Neuronal stem cell (in vitro differentiated cells): ENCODE measurements around the gene PTPRU.

Experiments used
- DNase-seq: peaks from one replicate; pipeline ENCODE4 v3.0.0-alpha.2; 2013; ENCODE audit warnings: low spot score
- H2AFZ ChIP-seq: one replicate; pipeline ENCODE4 v1.6.1; 2013; ENCODE audit warnings: mild to moderate bottlenecking, low read length, inconsistent platforms
- H2AK5ac ChIP-seq: 2 replicates; pipeline ENCODE4 v1.6.1; 2013; ENCODE audit warnings: low read depth, mild to moderate bottlenecking, inconsistent platforms, low read length, moderate library complexity, mixed read lengths
- H2BK120ac ChIP-seq: 2 replicates; pipeline ENCODE4 v1.6.1; 2013; ENCODE audit warnings: low read depth, mild to moderate bottlenecking, inconsistent platforms, low read length, moderate library complexity, mixed read lengths
- H2BK12ac ChIP-seq: one replicate; pipeline ENCODE4 v1.6.1; 2013; ENCODE audit warnings: low read length, inconsistent platforms
- H2BK15ac ChIP-seq: 2 replicates; pipeline ENCODE4 v1.6.1; 2013; ENCODE audit warnings: mild to moderate bottlenecking, low read length, inconsistent platforms, mixed read lengths
- H2BK5ac ChIP-seq: one replicate; pipeline ENCODE4 v1.6.1; 2013; ENCODE audit warnings: inconsistent platforms, mild to moderate bottlenecking, low read length, moderate library complexity
- H3K14ac ChIP-seq: one replicate; pipeline ENCODE4 v1.6.1; 2013; ENCODE audit warnings: low read length, inconsistent platforms
- H3K18ac ChIP-seq: 2 replicates; pipeline ENCODE4 v1.6.1; 2013; ENCODE audit warnings: low read length, inconsistent platforms
- H3K23ac ChIP-seq: 2 replicates; pipeline ENCODE4 v1.6.1; 2013; ENCODE audit warnings: low read depth, mild to moderate bottlenecking, mixed read lengths, low read length, inconsistent platforms; ENCODE audit not compliant: poor library complexity
- H3K27ac ChIP-seq: replicated peaks from 3 replicates; pipeline ENCODE4 v1.5.1; 2013; ENCODE audit warnings: low read length, inconsistent platforms
- H3K27me3 ChIP-seq, 3 experiments: 2 replicates each; pipeline ENCODE4 v1.6.1; 2013; ENCODE audit warnings: low read length in 3 of 3, mild to moderate bottlenecking in 2 of 3, inconsistent platforms in 1 of 3, low read depth in 1 of 3, mixed read lengths in 1 of 3, moderate library complexity in 1 of 3; ENCODE audit not compliant: control insufficient read depth in 3 of 3, insufficient read depth in 3 of 3
- H3K36me3 ChIP-seq, 2 donors: replicated peaks in 1 of 2; 2 replicates each; pipeline ENCODE4 v1.6.1; 2013; ENCODE audit warnings: low read length in 2 of 2; ENCODE audit not compliant: control insufficient read depth in 2 of 2, insufficient read depth in 2 of 2
- H3K4ac ChIP-seq: 2 replicates; pipeline ENCODE4 v1.6.1; 2013; ENCODE audit warnings: inconsistent platforms, mild to moderate bottlenecking, low read length, moderate library complexity
- H3K4me1 ChIP-seq, 2 donors: 1 replicate in 1 of 2; 2 replicates in 1 of 2; pipeline ENCODE4 v1.6.1; 2013; ENCODE audit warnings: low read length in 2 of 2, low read depth in 1 of 2; ENCODE audit not compliant: control insufficient read depth in 2 of 2, insufficient read depth in 1 of 2
- H3K4me2 ChIP-seq: one replicate; pipeline ENCODE4 v1.6.1; 2013; ENCODE audit warnings: mild to moderate bottlenecking, low read length, inconsistent platforms; ENCODE audit not compliant: insufficient read depth, poor library complexity, severe bottlenecking
- H3K4me3 ChIP-seq, 2 donors: 2 replicates each; pipeline ENCODE4 v1.5.1; 2013; ENCODE audit warnings: low read length in 2 of 2, mild to moderate bottlenecking in 2 of 2, inconsistent platforms in 1 of 2, moderate library complexity in 1 of 2
- H3K79me1 ChIP-seq: one replicate; pipeline ENCODE4 v1.6.1; 2013; ENCODE audit warnings: low read depth, mild to moderate bottlenecking, inconsistent platforms, low read length, moderate library complexity
- H3K9ac ChIP-seq: one replicate; pipeline ENCODE4 v1.6.1; 2013; ENCODE audit warnings: mild to moderate bottlenecking, low read depth, low read length, inconsistent platforms; ENCODE audit not compliant: poor library complexity
- H3K9me3 ChIP-seq, 2 donors: replicated peaks in 1 of 2; 2 replicates each; pipeline versions ENCODE3 to v1.6.1; 2013; ENCODE audit warnings: low read length in 2 of 2, mild to moderate bottlenecking in 2 of 2, inconsistent platforms in 1 of 2, low read depth in 1 of 2, mixed read lengths in 1 of 2, moderate library complexity in 1 of 2; ENCODE audit not compliant: control insufficient read depth in 2 of 2, insufficient read depth in 1 of 2
- H4K8ac ChIP-seq: one replicate; pipeline ENCODE4 v1.6.1; 2013; ENCODE audit warnings: low read depth, mild to moderate bottlenecking, inconsistent platforms, low read length, moderate library complexity
- H4K91ac ChIP-seq: one replicate; pipeline ENCODE4 v1.6.1; 2013; ENCODE audit warnings: low read length, low read depth, mild to moderate bottlenecking, inconsistent platforms; ENCODE audit not compliant: poor library complexity
- WGBS, 2 donors: extraction: QIAGEN DNeasy Blood & Tissue Kit; methylation state at CpG; one replicate each; pipeline ENCODE4 v1.1.7; 2013; ENCODE audit warnings: missing lambda C conversion rate in 2 of 2, mixed read lengths in 1 of 2; ENCODE audit not compliant: insufficient read length in 2 of 2, insufficient replicate concordance in 1 of 2; ENCODE audit errors: extremely low coverage in 2 of 2; 5-methylcytosine and 5-hydroxymethylcytosine counted together

PTPRU gene

GRCh38 chr1:29247571-29248273, 11.4 kb downstream of the PTPRU start:
- H3K4me1 ChIP-seq = peaks cover 17 to 27% of the 10 kb centered on the region in 2 donors
- no CpG with 5 or more reads among the region's 8 CpGs for WGBS, 2 donors

DNA sequence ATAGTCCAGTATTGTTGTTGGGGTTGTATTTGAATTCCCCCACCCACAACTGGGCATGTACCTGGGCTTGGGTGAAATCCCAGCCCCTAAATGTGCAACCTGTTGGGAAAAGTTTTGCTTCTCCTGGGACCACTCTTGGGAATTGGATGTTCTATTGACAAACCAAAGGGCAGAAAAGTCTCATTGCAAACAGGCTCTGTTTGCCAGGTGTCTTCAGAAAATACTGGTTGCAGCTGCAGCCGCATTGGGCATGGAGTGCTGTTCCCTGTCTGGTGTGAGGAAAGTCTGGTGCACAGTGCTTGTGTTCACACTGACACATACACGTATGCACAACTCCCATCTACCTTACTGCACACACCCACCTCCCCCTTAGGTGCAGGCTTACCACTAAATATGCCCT, 12.1 kb downstream of the PTPRU start:
- Histone ChIP-seq H3K9me3 (no peaks in the 10 kb centered on the region), H3K36me3 (no peaks in the 10 kb centered on the region), H3K4ac (no peak overlapping the region), H3K79me1 (no peaks in the 10 kb centered on the region), H3K27me3 (peaks cover 0 to 3% (median 0%) of the 10 kb centered on the region in 3 experiments), H4K91ac (no peak overlapping the region), H3K14ac (peak overlapping the region; percentile 59), H3K23ac (no peak overlapping the region), H3K4me3 (no peak overlapping the region), H2BK5ac (no peak overlapping the region), H3K4me2 (no peak overlapping the region), H2AK5ac (peak overlapping the region; percentile 64), H3K4me1 (peaks cover 17 to 24% of the 10 kb centered on the region in 2 donors), H4K8ac (no peak overlapping the region), H3K27ac (no peak overlapping the region), H2AFZ (no peak overlapping the region), H2BK120ac (no peak overlapping the region), H3K18ac (peak overlapping the region; percentile 90), H3K9ac (no peak overlapping the region), H2BK12ac (peak overlapping the region; percentile 16), H2BK15ac (peak overlapping the region; percentile 23)
- DNase-seq = no peak
- WGBS, 2 donors = no CpG with 5 or more reads among the region's 2 CpGs

More at GRCh38 chr1:29247571-29248273, 11.4 kb downstream of the PTPRU start:
- H2BK12ac ChIP-seq = no peak overlapping the region
- no peak overlapping the region for H3K4me2 ChIP-seq
- H3K4me3 ChIP-seq = no peak overlapping the region
- H3K9ac ChIP-seq = peak overlapping the region; percentile 63
- DNase-seq = no peak
- no peaks in the 10 kb centered on the region for H3K36me3 ChIP-seq
- H4K8ac ChIP-seq = no peak overlapping the region
- no peak overlapping the region for H3K4ac ChIP-seq
- no peak overlapping the region for H3K23ac ChIP-seq
- H2AFZ ChIP-seq = no peak overlapping the region
- peak overlapping the region; percentile 6 for H2BK5ac ChIP-seq
- H4K91ac ChIP-seq = no peak overlapping the region
- no peak overlapping the region for H3K27ac ChIP-seq
- H3K14ac ChIP-seq = peak overlapping the region; percentile 5
- H3K27me3 ChIP-seq = peaks cover 0 to 3% (median 0%) of the 10 kb centered on the region in 3 experiments
- H2AK5ac ChIP-seq = peak overlapping the region; percentile 64
- peak overlapping the region; percentile 23 for H2BK15ac ChIP-seq
- no peaks in the 10 kb centered on the region for H3K79me1 ChIP-seq
- H3K18ac ChIP-seq = no peak overlapping the region
- no peak overlapping the region for H2BK120ac ChIP-seq
- H3K9me3 ChIP-seq = no peaks in the 10 kb centered on the region

DNA sequence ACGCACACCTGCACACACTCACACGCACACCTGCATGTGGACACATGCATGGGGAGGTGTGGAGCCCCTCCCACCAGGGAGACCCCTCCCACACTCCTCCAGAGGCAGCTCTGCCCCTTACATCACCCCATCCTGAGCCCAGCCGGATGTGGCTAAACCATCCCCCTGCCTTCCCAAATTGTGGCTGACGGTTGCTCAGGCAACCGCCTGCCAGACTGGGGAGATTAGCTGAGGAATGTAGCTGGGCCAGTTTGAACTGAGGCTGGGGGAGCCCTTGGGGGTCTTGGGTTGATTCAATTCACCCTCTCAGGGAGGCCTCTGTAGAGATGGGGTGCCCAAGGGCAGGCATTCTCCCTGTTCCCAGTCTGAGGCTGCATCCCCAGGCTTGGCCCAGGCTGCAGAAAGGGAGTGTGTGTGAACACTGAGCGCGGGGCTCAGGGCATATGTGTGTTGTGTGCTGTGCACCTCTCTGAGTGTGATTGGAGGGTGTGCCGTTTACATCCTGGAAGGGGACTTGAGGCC, 12.9 kb downstream of the PTPRU start:
- peak overlapping the region; percentile 56 for H2BK5ac ChIP-seq
- peak overlapping the region; percentile 19 for H3K23ac ChIP-seq
- H2BK12ac ChIP-seq = peak overlapping the region; percentile 93
- H3K79me1 ChIP-seq = no peaks in the 10 kb centered on the region
- H3K4me1 ChIP-seq = peaks cover 17 to 24% of the 10 kb centered on the region in 2 donors
- H3K9me3 ChIP-seq = no peaks in the 10 kb centered on the region
- H4K91ac ChIP-seq = peak overlapping the region; percentile 5
- no peak overlapping the region for H2BK120ac ChIP-seq
- H2AFZ ChIP-seq = peak overlapping the region; percentile 74
- H3K4me3 ChIP-seq = no peak overlapping the region
- peak overlapping the region; percentile 52 for H2BK15ac ChIP-seq
- no peak overlapping the region for H4K8ac ChIP-seq
- peak overlapping the region; percentile 73 for H3K27ac ChIP-seq
- peak overlapping the region; percentile 34 for H3K4me2 ChIP-seq
- peaks cover 0 to 9% (median 0%) of the 10 kb centered on the region in 3 experiments for H3K27me3 ChIP-seq
- peak overlapping the region; percentile 38 for H3K9ac ChIP-seq
- peak overlapping the region; percentile 44 for H2AK5ac ChIP-seq
- DNase-seq = no peak
- H3K18ac ChIP-seq = peak overlapping the region; percentile 86
- H3K14ac ChIP-seq = no peak overlapping the region
- H3K36me3 ChIP-seq = no peaks in the 10 kb centered on the region
- WGBS, 2 donors = no CpG with 5 or more reads among the region's 8 CpGs
- no peak overlapping the region for H3K4ac ChIP-seq

GRCh38 chr1:29249951-29250581, 13.7 kb downstream of the PTPRU start:
- DNase-seq = no peak
- H2BK15ac ChIP-seq = peak overlapping the region; percentile 52

More at GRCh38 chr1:29249951-29250581, 13.7 kb downstream of the PTPRU start:
- H3K27me3 ChIP-seq = peaks cover 0 to 9% (median 0%) of the 10 kb centered on the region in 3 experiments
- H3K4me3 ChIP-seq = no peak overlapping the region
- no peak overlapping the region for H4K8ac ChIP-seq
- peak overlapping the region; percentile 44 for H2AK5ac ChIP-seq
- no peak overlapping the region for H2BK12ac ChIP-seq
- H3K27ac ChIP-seq = peak overlapping the region; percentile 73
- no peak overlapping the region for H2AFZ ChIP-seq
- WGBS, 2 donors = no CpG with 5 or more reads among the region's 2 CpGs
- no peak overlapping the region for H3K9ac ChIP-seq
- peaks cover 2% of the 10 kb centered on the region for H3K79me1 ChIP-seq
- H2BK120ac ChIP-seq = no peak overlapping the region
- no peak overlapping the region for H3K4ac ChIP-seq
- peak overlapping the region; percentile 56 for H2BK5ac ChIP-seq
- H3K36me3 ChIP-seq = no peaks in the 10 kb centered on the region
- H4K91ac ChIP-seq = no peak overlapping the region
- peak overlapping the region; percentile 50 for H3K18ac ChIP-seq
- H3K14ac ChIP-seq = no peak overlapping the region
- H3K4me1 ChIP-seq = peaks cover 17 to 25% of the 10 kb centered on the region in 2 donors
- no peaks in the 10 kb centered on the region for H3K9me3 ChIP-seq
- no peak overlapping the region for H3K23ac ChIP-seq
- no peak overlapping the region for H3K4me2 ChIP-seq
